CD1c-positive myeloid dendritic cell (primary cell): ENCODE results near the gene BEND7.
"Not testable (repeated sequence)": the region's sequence is repeated elsewhere in the genome, so short reads cannot be mapped to it uniquely, and the experiment has no call there.

Experiments
- DNase-seq: peaks from one replicate; pipeline ENCODE4 v3.0.0-alpha.2; 2016; ENCODE audit errors: extremely low spot score

BEND7 gene

DNA sequence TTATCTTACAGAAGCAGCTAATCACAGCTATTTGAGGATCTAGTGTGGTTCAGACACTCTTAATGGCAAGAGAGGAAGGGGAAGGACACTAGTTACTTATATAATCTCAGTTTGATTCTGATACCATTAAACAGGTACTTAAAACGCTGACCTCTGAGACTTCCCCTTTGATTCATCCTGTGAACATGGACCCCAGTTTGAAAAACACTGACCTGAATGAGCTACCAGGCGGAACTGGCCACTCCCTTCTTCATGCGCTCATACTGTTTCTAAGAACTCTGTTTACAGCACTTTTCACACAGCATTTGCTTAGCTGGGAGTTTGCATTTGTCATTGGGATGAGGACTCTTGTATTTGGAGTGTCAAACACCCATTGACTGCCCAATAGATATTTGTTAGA, 45.7 kb downstream of the BEND7 start:
- DNase-seq, result no peak

DNA sequence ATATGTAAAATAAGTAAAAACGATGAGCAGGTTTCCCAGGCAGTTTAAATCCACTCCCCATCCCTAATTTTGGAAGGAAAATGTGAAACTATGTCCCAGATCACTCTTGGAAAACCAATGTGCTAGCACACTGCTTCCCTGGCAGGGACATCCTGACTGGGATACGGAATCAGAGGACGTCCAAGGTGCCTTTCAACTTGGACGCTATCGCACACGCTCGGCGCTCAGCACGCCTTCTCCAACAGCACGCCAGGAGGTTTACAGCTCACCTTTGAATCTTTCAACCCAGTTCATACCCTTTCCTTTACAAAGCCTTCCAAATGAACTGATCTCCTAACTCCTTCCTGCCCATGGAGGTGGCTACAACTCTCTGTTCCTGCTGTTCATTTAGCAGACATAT, 47.1 kb downstream of the BEND7 start:
- DNase-seq, result no peak

DNA sequence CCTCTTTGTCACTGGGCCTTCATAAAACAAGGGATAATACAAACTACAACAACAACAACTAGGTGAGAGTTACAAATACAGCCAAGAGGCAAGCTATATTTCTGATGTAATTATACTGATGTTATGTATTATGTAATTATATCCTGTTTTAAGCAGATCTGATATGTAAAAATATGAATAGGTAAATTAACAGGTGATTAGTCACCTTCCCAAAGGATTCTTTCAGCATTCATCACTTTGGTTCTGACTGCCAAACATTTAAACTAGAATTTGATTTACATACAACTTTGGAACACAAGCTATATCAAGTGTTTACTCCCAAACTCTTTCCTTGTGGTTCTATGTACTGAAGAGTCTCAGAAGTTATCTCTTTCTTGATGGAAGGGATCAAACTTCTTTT, 53.7 kb downstream of the BEND7 start:
- DNase-seq, result no peak

DNA sequence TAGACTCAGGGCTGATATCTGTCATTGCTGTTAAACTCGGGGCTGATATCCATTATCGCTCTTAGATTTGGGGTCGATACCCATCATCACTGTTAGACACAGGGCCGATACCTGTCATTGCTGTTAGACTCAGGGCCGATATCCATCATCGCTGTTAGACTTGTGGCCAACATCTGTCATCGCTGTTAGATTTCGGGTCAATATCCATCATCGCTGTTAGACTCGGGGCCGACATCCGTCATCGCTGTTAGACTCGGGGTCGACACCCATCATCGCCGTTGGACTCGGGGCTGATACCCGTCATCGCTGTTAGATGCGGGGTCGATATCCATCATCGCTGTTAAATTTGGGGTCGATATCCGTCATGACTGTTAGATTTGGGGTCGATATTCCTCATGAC, 54.8 kb downstream of the BEND7 start:
- no peak for DNase-seq

DNA sequence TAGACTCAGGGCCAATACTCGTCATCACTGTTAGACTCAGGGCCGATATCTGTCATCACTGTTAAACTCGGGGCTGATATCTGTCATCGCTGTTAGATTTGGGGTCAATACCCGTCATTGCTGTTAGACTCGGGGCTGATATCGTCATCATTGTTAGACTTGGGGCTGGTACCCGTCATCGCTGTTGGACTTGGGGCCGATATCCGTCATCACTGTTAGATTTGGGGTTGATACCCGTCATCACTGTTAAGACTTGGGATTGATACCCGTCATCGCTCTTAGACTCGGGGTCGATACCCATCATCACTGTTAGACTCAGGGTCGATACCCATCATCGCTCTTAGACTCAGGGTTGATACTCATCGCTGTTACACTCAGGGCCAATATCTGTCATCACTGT, 56.5 kb downstream of the BEND7 start:
- no peak for DNase-seq

DNA sequence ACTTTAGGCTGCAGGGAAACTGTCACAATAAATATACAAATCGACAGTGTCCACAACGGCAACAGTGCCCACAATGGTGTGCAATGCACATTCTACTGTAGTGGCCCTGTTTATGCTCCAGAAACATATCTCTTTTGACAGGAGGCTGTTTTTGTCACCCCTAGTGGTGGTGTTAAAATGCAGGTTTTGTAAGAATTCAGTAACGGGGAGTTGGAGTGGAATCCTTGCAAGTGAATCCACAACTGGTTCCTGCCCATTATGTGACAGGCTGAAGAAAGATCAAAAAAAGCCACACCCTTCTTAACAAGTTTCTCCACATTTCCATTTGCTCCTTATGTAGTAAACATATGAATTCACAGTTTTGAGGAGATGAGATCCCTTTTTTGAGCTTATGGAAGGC, 58.5 kb downstream of the BEND7 start:
- DNase-seq, result no peak

DNA sequence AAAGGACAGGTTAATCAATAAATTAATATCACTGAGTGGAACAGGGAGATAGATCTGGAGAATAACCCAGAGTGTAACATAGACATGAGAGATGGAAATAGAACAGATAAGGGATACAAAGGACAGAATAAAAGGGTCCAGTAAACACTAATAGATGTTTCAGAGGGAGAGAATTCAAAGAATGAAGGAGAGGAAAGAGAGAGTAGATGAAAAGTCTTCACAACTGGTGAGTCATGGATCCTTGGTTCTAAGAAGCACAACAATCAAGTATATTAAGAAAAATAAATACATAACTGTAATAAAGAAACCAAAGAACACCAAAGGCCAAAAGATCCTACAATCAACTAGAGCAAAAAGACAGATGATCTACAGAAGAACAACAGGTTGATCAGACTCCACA, 66.3 kb downstream of the BEND7 start:
- no peak for DNase-seq

DNA sequence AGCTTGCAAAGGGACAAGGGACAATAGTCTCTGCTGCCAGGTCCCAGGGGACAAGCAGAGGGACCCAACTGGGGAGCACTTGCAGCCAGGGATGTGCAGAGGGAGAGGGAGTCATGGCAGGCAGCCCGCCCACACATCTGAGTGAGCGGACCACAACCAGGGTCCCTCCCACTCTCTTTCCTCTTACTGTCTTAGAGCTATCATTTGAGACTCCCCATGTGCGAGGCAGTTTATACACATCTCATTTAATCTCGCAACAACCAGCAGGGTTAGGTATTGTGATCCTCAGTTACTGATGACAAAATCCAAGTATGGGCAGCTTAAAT, 70.2 kb downstream of the BEND7 start:
- DNase-seq, result no peak

DNA sequence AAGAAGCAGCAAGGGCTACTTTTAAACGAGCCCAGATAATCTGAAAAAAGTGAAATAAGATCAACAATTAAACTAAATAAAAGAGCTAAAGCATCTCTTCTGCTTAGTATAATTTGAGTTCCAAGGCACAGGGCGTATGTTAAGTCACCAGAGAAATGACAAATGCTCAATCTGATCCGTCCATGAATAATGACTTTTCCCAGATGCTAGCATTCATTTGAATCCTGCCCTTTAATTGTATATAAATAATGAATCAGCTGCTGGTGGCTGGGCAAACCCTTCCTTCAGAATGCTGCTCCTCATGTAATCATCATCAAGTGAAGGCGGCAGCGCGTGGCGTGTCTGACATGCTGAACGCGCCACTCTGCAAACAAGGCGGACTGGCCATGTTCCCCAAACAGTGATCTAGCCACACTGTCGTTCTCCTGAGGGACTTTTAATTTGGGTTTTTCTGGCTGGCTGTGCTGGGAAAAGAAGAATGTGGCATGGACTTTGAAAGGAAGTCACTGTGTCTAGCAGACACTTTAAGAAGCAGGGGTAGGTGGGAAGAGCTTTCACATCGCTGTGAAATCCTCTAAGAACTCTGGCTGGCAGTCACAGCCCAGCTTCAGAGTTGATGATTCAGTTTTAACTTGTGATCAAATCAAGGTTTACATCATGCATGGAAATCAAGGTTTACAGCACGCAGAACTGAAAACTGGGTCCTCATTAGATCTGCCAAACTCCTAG, 70.7 kb downstream of the BEND7 start:
- DNase-seq, result no peak

DNA sequence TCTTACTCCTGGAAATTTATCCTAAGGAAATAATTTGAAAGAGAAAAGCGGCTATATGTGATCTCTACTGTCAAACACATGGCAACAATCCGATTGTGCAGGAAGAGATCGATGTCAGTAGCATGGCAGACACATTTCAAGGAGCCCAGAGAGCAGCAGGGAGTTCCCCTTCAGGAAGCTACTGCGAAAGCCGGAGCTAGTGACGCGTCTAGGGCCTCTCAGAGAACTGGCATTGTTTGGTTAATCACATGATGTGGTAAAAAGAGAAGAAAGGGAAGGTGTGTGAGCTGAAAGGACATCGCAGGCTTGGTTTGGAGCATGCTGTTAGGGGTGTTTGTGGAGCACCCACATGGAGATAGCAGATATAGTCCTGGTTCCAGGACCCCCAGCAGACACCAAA, 74.9 kb downstream of the BEND7 start:
- DNase-seq, result peak; percentile 23

DNA sequence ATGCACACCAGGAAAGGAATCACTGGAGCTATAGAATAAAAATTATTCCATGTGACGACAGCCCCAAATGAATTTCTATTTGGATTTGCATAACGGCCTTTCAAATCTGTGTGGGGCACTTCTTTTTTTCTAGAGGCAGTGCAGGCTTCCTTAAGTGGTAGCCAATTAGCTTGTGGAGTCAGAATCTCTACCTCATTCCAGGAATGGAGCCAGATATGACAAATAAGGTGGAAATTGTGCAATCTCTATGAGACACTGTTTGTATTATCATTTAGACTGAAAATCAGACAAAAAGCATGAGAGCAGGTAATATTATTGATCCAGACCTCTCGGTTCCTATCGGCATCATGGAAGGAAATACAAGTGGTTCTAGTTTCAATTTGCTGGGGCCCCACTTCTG, 78.7 kb downstream of the BEND7 start:
- DNase-seq, result no peak

DNA sequence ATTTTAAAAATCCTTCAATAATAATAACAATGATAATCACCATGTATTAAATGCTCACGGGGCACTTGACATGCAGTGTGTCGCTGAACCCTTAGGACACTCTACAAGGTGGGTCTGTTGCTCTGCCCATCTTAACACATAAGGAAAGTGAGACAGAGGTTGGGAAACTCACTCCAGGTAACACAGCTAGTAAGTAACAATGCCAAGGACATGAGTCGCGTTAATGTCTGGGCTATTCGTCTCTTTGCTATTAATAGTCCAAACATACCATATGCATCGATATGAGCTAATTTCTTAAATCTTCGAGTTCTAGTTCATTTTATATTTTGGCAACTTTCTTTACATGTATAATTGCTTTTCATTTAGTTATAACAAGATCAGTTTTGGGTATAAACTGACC, 79.5 kb downstream of the BEND7 start:
- no peak for DNase-seq

DNA sequence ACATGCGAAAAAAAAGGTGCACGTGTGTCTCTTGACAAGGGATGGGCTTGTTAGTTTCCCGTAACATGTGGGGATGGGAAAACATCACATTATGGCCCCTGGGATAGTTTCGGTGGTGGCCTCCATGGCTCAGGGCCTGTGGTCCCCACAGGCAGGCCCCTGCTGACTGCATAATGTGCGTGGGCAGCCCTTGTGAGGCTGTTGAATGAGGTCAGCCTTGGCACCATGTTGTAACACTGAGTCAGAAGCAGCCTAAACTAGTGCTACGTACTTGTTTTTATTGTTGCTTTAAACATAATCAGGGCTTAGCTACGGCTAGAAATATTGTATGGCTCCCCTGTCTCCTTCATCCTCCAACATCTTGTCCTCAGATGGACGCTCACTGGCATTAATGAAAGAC, 80.6 kb downstream of the BEND7 start:
- no peak for DNase-seq

DNA sequence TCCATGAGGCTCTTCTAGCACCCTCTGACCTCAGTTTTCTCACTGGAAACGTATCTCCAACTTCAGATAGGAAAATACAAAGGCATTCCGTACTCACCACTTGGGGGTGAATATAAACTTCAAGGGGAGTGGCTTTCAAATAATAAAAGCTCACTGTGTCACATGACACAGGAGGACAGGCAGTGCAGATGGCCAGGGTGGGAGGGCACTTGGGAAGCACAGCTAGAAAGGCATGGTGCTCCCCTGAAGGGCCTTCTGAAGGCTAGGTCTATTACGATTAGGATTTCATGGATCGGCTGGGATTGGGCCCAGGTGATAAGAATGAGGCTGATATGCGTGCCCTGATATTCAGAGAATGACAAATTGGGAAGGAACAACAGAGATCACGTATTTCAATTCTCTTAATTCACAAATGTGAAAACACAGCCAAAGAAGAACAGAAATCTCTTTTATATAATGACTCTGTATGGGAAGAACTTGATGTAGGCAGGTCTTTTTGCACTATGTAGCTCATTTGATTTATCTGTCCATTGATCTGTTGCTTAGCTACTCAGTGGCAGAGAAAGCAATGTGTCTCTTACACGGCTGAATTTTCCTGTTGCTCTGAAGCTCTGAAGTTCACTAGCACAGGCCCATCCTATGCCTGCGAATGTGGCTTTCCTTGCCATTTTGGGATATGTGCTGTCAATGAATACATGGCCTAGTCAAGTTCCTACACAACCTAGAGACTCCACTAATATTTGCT, 83.0 kb downstream of the BEND7 start:
- DNase-seq, result no peak

DNA sequence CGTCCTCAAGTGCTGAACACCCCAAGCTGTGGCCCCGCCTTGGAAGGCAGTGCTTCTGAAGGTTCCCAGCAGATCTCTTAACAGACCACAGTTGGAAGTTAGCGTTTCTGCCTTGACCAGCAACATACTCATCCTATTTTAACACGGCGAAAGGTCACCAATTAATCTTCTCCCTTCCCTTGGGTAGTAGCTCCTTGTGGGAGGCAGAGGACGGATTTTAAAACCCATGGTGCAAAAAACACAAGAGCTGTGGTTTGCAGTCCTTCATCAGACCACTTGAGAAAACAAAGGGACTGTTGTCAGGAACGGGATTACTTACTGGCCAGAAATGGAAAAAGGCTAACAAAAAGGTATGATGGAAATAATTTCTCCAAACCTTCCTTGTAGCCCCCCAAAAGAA, 87.3 kb downstream of the BEND7 start:
- no peak for DNase-seq

DNA sequence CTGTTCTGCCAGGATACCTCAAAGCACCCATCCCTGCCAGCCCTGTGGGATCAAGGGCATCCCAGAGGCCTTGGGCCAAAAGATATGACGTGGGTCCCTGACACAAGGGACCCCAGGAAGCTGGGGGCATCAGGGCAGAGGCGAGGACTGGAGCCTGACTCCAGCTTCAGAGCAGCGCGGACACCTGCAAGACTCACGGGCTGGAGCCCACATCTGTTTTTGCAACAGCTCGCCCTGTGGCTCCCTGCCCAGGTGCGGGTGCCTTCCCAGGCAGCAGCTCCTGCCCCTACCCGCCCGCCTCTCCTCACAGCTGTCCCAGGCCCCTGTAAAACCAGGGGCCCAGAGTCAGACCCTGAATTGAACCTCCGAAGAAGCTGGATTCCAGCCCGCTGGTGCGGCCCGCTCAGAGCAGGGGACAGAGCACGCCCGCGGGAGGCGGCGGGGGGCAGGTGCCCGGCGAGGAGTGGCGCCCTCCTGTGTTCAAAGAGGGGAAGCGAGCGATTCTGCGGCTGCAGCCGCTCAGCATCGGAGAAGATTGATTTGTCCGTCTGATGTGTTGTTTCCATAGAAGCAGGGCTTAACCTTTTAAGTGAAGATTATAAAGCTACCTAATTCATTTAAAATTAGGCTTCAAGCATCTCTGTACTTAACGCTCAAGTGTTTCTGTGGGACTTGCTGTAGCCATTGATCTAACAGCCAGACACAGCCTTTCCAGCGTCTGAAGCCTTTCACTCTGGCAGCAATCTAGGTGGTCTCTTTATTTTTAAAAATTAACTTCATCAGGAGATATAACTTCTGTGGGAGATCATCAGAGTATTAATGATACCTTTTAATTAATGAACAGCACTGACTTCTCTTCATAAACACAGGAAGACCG, 88.4 kb downstream of the BEND7 start:
- DNase-seq, result peak; percentile 62

DNA sequence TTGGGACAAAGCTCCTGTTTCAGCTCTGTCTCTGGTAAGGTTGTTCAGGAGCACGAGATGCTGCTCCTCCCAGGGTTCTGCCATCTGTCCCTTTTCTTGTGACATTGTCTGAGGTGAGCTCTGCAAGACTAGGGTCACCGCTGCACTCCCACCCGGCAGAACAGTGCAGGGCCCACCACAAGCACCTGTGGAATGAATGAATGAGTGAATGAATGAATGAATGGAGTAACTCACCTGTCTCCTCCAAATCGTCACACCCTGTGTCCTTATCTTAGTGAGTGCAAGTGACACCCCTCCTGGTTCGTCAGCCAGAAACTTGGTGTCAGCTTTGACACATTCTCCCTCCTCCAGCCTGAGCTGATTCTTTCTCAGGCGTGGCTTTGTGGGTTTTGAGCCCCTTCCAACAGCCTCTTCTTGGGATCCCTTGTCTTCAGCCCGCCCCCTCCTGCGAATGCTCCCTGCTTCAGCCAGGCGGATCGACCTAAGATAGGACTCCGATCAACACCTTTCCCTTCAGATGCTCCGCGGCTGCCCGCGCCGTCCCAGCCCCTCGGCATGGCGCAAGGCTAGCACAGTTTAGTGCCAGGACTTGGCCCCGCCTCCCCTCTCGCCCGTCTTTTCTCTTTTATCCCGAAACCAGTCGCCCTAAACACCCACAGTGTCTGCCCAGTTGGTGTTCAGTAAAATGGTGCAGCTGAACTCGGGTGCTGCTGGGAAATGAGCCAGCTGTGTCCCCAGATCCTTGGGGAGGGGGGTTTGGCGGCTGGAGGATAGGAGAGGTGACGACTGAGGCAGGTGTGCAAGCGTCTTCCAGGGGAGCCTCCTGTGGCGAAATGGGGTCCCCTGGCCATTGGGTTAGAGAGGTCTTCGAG, 89.3 kb downstream of the BEND7 start:
- no peak for DNase-seq

DNA sequence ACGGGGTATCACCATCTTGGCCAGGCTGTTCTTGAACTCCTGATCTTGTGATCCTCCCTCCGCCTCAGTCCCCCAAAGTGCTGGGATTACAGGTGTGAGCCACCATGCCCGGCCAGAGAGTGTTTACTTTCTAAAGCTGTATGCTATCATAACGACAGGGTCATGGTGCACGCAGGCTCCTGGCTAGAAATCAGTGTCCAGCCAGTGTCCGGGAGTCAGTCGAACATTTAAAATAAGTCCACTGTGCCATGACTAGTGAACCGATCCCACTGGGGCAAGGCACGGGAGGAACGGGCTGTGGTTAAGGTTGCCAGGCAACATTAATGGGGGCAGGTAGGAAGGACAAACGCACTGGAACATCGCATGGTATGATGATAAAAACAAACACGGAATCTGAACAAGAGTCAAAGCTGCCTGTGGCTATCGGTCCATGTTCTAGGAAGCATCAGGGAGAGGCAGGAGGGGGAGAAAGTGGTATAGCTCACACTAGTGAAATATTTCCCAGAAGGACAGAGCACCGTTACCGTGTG, 91.7 kb downstream of the BEND7 start:
- no peak for DNase-seq

DNA sequence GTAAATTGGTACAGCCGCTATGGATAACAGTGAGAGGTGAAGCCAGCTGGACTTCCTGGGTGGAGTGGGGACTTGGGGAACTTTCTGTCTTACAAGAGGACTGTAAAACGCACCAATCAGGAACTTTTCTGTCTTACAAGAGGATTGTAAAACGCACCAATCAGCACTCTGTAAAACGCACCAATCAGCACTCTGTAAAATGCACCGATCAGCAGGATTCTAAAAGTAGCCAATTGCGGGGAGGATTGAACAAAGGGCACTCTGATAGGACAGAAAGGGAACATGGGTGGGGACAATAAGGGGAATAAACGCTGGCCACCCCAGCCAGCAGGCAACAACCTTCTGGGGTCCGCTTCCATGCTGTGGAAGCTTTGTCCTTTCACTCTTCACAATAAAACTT, 100.9 kb downstream of the BEND7 start:
- DNase-seq, result not testable (repeated sequence)

DNA sequence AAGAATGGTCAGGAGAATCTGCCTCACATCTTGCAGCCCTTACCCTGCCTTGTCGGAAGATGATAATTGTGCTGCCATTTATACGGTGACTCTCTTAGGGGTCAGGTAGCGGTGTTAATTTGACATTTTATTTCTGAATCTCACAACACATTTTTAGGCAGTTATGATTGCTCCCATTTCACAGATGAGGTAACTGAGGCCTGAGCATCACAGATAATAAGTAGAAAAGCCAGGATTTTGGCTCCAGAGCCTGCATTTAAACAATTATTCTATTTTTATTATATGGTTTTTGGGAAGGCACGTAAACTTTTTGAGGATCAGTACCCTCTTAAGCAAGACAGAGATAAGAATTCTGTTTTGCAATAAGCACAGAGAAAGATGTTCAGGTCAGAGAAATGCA, 103.4 kb downstream of the BEND7 start:
- DNase-seq, result no peak

DNA sequence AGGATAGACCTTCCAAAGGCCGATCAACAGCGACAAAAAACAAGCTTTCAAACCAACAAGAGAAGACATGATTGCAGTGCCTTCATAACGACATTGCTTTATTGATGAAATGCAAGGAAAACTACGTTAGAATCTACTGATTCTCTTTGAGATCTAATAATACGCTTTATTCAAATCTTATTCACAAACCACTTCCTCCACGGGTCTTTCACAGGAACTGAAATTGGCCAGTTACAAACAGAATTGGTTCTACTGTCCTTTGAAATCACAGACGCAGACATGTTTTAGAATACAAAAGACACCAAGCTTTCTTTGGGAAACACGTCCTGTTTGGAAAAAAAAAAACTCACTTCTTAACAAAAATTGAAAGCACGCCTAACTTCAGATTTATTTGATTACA, 106.0 kb downstream of the BEND7 start:
- DNase-seq, result no peak
